ENCODE results near the gene KRT6B. TPM values are rescaled to one million over a fixed set of nuclear protein-coding genes. Genes with fewer than 3 reads are reported as not detected.
A peak's percentile ranks its signal among the peaks of the same experiment; 100 is the strongest.

KRT6B gene
- total RNA-seq, 1 donor from 2014 or later: not detected

DNA sequence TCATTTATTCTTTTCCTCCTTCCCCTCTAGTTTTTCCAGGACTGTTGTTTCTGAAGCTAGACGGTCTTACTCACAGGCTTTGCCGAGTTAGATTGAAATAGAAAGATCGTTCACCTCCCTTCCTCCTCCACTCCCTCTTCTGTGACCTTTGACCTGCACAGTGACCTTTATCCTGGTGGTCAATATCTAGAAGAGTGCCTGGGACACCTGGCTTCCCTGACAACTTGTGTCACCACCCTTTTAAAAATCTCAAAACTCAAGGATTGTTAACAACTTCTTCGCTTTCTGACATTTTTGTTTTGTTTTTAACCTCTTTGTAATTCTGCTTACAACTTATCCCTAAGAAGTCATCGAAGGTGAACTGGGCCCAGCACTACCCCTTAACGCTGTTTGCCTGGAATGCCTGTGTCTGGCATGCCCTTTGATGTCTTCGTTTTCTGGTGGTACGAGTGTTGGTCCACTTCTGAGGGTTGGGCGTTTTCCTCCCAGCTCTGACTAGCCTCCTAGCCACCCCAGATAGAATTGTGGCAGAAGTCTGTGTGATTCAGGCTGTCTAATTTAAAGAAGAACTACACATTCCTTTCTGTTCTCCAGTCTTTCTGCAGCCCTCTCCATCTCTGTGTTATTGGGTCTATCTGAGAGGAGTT lies 15.0 kb downstream of the KRT6B start:
- peak overlapping the region; percentile 6 for H3K27ac Mint-ChIP-seq (ENCODE audit: unreplicated experiment)
- H3K4me3 Mint-ChIP-seq (ENCODE audit: unreplicated experiment): peak overlapping the region; percentile 37
- no peaks in the 10 kb centered on the region for H3K36me3 Mint-ChIP-seq (ENCODE audit: low read depth, unreplicated experiment)
- DNase-seq (ENCODE audit: low spot score): no peak
- H3K9me3 Mint-ChIP-seq (ENCODE audit: unreplicated experiment): no peaks in the 10 kb centered on the region
- H3K4me1 Mint-ChIP-seq (ENCODE audit: unreplicated experiment): peaks cover 5% of the 10 kb centered on the region
- H3K27me3 Mint-ChIP-seq (ENCODE audit: unreplicated experiment): peaks cover 7% of the 10 kb centered on the region
- TF ChIP-seq CTCF (IDR thresholded peaks at IDR 0.05; ENCODE audit: unreplicated experiment): no peak

DNA sequence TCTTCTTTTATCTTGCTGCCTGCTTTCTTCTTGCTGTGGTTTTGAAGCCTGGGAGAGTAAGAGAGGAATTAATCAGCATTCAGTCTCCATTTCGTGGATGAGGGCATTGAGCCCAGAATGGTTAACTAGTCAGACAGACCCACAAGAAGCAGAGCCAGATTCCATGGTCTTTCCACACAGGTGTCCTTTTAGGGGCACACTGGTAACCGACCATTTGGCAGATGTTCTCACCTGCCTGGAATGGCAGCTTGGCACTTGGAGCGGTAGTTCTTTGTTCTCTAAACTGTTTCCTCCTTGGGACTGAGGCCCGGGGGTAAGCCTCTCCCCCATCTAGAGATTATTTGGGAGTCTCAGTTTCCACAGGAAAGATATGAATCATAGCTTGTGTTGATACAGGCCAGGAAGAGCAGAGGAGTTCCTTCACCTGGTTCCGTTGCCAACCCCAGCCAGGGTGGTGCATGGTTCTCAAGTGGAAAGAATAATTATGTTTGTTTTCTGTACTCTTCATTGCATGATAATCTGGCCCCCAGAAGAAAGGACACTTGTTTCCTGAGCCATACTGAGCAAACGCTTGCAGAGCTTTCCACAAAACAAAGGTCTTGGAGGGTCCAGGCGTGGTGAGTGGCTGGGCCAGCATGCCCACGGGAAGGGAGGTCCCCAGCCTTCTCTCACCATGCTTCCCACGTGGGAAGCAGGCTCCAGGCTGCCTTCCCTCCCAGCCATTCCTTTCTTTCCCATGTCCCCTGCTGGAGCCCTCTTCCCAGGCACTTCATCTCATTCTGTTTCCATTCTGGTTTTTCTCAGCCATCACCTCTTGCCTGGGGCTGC lies 15.7 kb downstream of the KRT6B start:
- peaks cover 7% of the 10 kb centered on the region for H3K27me3 Mint-ChIP-seq (ENCODE audit: unreplicated experiment)
- peak overlapping the region; percentile 37 for H3K4me3 Mint-ChIP-seq (ENCODE audit: unreplicated experiment)
- DNase-seq (ENCODE audit: low spot score): no peak

GRCh38 chr12:52435659-52435999 lies 16.3 kb downstream of the KRT6B start:
- Mint-ChIP-seq H3K27ac (ENCODE audit: unreplicated experiment) (no peak overlapping the region), H3K27me3 (ENCODE audit: unreplicated experiment) (peaks cover 7% of the 10 kb centered on the region), H3K4me1 (ENCODE audit: unreplicated experiment) (peaks cover 5% of the 10 kb centered on the region), H3K36me3 (ENCODE audit: low read depth, unreplicated experiment) (no peaks in the 10 kb centered on the region), H3K9me3 (ENCODE audit: unreplicated experiment) (no peaks in the 10 kb centered on the region), H3K4me3 (ENCODE audit: unreplicated experiment) (no peak overlapping the region)
- DNase-seq (ENCODE audit: low spot score): no peak
- TF ChIP-seq CTCF (IDR thresholded peaks at IDR 0.05; ENCODE audit: unreplicated experiment): no peak

More for the DNA sequence above, 15.7 kb downstream of the KRT6B start:
- peaks cover 5% of the 10 kb centered on the region for H3K4me1 Mint-ChIP-seq (ENCODE audit: unreplicated experiment)
- no peaks in the 10 kb centered on the region for H3K9me3 Mint-ChIP-seq (ENCODE audit: unreplicated experiment)
- H3K36me3 Mint-ChIP-seq (ENCODE audit: low read depth, unreplicated experiment): no peaks in the 10 kb centered on the region
- no peak for TF ChIP-seq CTCF (IDR thresholded peaks at IDR 0.05; ENCODE audit: unreplicated experiment)
- H3K27ac Mint-ChIP-seq (ENCODE audit: unreplicated experiment): no peak overlapping the region

- Mint-ChIP-seq H3K9me3 (ENCODE audit: unreplicated experiment) (no peaks in the 10 kb centered on the region), H3K4me3 (ENCODE audit: unreplicated experiment) (no peak overlapping the region), H3K27ac (ENCODE audit: unreplicated experiment) (no peak overlapping the region), H3K27me3 (ENCODE audit: unreplicated experiment) (peaks cover 7% of the 10 kb centered on the region), H3K4me1 (ENCODE audit: unreplicated experiment) (peaks cover 5% of the 10 kb centered on the region), H3K36me3 (ENCODE audit: low read depth, unreplicated experiment) (no peaks in the 10 kb centered on the region)
- no peak for DNase-seq (ENCODE audit: low spot score)
- no peak for TF ChIP-seq CTCF (IDR thresholded peaks at IDR 0.05; ENCODE audit: unreplicated experiment)
Measured at GRCh38 chr12:52434760-52435530, 17.0 kb downstream of the KRT6B start.
